ENCODE measurements around the gene TMEM150C. TPM values are rescaled to one million over a fixed set of nuclear protein-coding genes. Genes with fewer than 3 reads are reported as not detected.

Gene TMEM150C
- total and polyA plus RNA-seq, 2 donors from 2014 or later: 7.7 to 22.9 TPM

DNA sequence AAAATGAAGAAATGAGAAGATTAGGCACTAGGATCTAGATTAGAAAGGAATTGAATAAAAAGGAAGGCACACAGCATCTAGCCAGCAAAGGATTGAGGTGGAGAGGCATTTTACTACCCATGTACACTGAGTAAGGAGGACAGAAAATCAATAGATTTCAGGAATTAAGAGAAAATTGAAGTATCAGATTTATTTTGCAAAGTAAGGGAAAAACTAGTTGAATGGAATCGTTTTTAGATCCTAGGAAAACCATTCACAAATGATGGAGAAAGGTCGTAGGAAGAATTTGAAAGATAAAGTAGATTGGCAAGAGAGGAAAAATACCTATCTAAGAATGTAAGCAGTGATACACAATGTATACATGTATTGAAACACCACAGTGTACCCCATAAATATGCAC is 100.1 kb downstream of the TMEM150C start:
- no peak overlapping the region for H3K27ac ChIP-seq (ENCODE audit: low read depth in 2 of 2, low read length in 2 of 2)
- intact Hi-C loops (cut with DNase I): no loop called here
- DNase-seq (no peak), FAIRE-seq (no peak)
- no peak overlapping the region for H3K4me3 ChIP-seq (ENCODE audit: low read length in 3 of 3)
- H3K36me3 ChIP-seq (ENCODE audit: control insufficient read depth in 2 of 3, insufficient read depth in 3 of 3, low read length in 3 of 3): peaks cover 4 to 26% (median 13%) of the 10 kb centered on the region in 3 donors
- H3K27me3 ChIP-seq (ENCODE audit: control insufficient read depth, insufficient read depth, low read length): no peaks in the 10 kb centered on the region
- H3K9ac ChIP-seq (ENCODE audit: low read length in 3 of 3): no peak overlapping the region
- TF ChIP-seq, protein P1, sequence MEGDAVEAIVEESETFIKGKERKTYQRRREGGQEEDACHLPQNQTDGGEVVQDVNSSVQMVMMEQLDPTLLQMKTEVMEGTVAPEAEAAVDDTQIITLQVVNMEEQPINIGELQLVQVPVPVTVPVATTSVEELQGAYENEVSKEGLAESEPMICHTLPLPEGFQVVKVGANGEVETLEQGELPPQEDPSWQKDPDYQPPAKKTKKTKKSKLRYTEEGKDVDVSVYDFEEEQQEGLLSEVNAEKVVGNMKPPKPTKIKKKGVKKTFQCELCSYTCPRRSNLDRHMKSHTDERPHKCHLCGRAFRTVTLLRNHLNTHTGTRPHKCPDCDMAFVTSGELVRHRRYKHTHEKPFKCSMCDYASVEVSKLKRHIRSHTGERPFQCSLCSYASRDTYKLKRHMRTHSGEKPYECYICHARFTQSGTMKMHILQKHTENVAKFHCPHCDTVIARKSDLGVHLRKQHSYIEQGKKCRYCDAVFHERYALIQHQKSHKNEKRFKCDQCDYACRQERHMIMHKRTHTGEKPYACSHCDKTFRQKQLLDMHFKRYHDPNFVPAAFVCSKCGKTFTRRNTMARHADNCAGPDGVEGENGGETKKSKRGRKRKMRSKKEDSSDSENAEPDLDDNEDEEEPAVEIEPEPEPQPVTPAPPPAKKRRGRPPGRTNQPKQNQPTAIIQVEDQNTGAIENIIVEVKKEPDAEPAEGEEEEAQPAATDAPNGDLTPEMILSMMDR (IDR thresholded peaks at IDR 0.05; ENCODE audit: borderline replicate concordance, extremely low read depth, insufficient read depth): no peak
- no peaks in the 10 kb centered on the region for H3K4me1 ChIP-seq (ENCODE audit: control insufficient read depth in 2 of 3, insufficient read depth in 2 of 3, low read depth in 1 of 3, low read length in 3 of 3)
- H3K9me3 ChIP-seq (ENCODE audit: control insufficient read depth in 2 of 3, insufficient read depth in 1 of 3, low read length in 3 of 3): no peaks in the 10 kb centered on the region

DNA sequence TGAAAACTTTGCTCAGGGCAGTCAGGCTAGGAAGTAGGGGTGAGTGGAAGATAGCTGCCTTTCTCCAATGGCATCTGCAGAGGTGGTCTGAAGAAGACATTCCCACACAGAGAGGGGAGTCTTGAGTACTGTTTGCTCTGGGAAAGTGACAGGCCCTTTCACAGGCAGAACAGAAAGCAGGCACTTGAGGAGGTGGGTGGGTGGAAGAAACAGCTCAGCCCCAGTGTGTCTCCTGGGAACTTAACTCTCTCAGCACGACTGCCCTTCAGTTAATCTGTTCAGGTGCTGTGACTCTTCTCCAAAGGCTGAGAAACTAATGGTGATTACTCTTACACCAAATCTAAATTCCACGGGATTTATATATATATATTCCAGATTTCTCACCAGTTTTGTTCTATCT is 103.1 kb downstream of the TMEM150C start:
- Histone ChIP-seq H3K9me3 (ENCODE audit: control insufficient read depth in 2 of 3, insufficient read depth in 1 of 3, low read length in 3 of 3) (no peaks in the 10 kb centered on the region), H3K27ac (ENCODE audit: low read depth in 2 of 2, low read length in 2 of 2) (no peak overlapping the region), H3K9ac (ENCODE audit: low read length in 3 of 3) (no peak overlapping the region), H3K36me3 (ENCODE audit: control insufficient read depth in 2 of 3, insufficient read depth in 3 of 3, low read length in 3 of 3) (peaks cover 5 to 26% (median 14%) of the 10 kb centered on the region in 3 donors), H3K4me3 (ENCODE audit: low read length in 3 of 3) (no peak overlapping the region), H3K27me3 (ENCODE audit: control insufficient read depth, insufficient read depth, low read length) (no peaks in the 10 kb centered on the region), H3K4me1 (ENCODE audit: control insufficient read depth in 2 of 3, insufficient read depth in 2 of 3, low read depth in 1 of 3, low read length in 3 of 3) (no peaks in the 10 kb centered on the region)
- TF ChIP-seq, protein P1 (IDR thresholded peaks at IDR 0.05; ENCODE audit: borderline replicate concordance, extremely low read depth, insufficient read depth): no peak
- FAIRE-seq: no peak
- intact Hi-C loops (cut with DNase I): no loop called here
- no peak for DNase-seq

DNA sequence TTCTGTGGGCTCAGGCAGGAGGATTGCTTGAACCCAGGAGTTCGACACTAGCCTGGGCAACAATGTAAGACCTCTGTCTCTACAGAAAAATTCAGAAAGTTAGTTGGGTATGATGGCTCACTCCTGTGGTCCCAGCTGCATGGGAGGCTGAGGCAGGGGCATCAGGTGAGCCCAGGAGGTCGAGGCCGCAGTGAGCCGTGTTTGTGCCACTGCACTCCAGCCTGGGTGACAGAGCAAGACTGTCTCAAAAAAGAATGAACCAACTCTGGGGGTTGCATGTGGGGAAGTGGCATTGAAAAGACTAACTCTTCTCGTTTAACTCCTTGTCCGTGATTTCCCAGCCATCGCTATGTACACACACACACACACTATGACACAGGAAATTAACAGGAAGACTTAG is 104.5 kb downstream of the TMEM150C start:
- no peak overlapping the region for H3K27ac ChIP-seq (ENCODE audit: low read depth in 2 of 2, low read length in 2 of 2)
- DNase-seq (no peak), FAIRE-seq (no peak)
- TF ChIP-seq, protein P1 (IDR thresholded peaks at IDR 0.05; ENCODE audit: borderline replicate concordance, extremely low read depth, insufficient read depth): no peak
- intact Hi-C loops (cut with DNase I): no loop called here
- H3K4me3 ChIP-seq (ENCODE audit: low read length in 3 of 3): no peak overlapping the region
- no peak overlapping the region for H3K9ac ChIP-seq (ENCODE audit: low read length in 3 of 3)
- no peaks in the 10 kb centered on the region for H3K4me1 ChIP-seq (ENCODE audit: control insufficient read depth in 2 of 3, insufficient read depth in 2 of 3, low read depth in 1 of 3, low read length in 3 of 3)
- peaks cover 5 to 26% (median 14%) of the 10 kb centered on the region in 3 donors for H3K36me3 ChIP-seq (ENCODE audit: control insufficient read depth in 2 of 3, insufficient read depth in 3 of 3, low read length in 3 of 3)
- no peaks in the 10 kb centered on the region for H3K9me3 ChIP-seq (ENCODE audit: control insufficient read depth in 2 of 3, insufficient read depth in 1 of 3, low read length in 3 of 3)
- H3K27me3 ChIP-seq (ENCODE audit: control insufficient read depth, insufficient read depth, low read length): no peaks in the 10 kb centered on the region

DNA sequence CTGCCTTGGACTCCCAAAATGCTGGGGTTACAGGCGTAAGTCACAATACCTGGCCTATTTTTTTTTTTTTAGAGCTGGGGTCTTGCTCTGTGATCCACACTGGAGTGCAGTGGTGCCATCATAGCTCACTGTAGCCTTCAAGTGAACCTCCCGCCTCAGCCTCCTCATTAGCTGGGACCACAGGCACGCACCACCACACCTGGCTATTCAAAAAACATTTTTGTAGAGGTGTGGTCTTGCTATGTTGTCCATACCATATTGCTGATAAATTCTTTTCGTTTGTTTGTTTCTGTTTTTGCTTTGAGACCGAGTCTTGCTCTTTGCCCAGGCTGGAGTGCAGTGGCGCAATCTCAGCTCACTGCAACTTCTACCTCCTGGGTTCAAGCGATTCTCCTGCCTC is 109.8 kb downstream of the TMEM150C start:
- Histone ChIP-seq H3K9ac (ENCODE audit: low read length in 3 of 3) (no peak overlapping the region), H3K36me3 (ENCODE audit: control insufficient read depth in 2 of 3, insufficient read depth in 3 of 3, low read length in 3 of 3) (peaks cover 6 to 11% (median 9%) of the 10 kb centered on the region in 3 donors), H3K4me3 (ENCODE audit: low read length in 3 of 3) (no peak overlapping the region), H3K27me3 (ENCODE audit: control insufficient read depth, insufficient read depth, low read length) (no peaks in the 10 kb centered on the region), H3K9me3 (ENCODE audit: control insufficient read depth in 2 of 3, insufficient read depth in 1 of 3, low read length in 3 of 3) (no peaks in the 10 kb centered on the region), H3K27ac (ENCODE audit: low read depth in 2 of 2, low read length in 2 of 2) (no peak overlapping the region), H3K4me1 (ENCODE audit: control insufficient read depth in 2 of 3, insufficient read depth in 2 of 3, low read depth in 1 of 3, low read length in 3 of 3) (no peaks in the 10 kb centered on the region)
- TF ChIP-seq, protein P1 (IDR thresholded peaks at IDR 0.05; ENCODE audit: borderline replicate concordance, extremely low read depth, insufficient read depth): no peak
- DNase-seq: no peak
- FAIRE-seq: no peak
- intact Hi-C loops (cut with DNase I): no loop called here

Data from kidney (tissue), 14 donors.